PC-3 (cell line): Measurements from ENCODE around the gene NTRK1.

Source experiments
- CTCF ChIP-seq: fragments of 300-600 bp; sonication (generic); conservative IDR thresholded peaks from 2 replicates; pipeline ENCODE4 v1.5.1; 2017; ENCODE audit warnings: antibody characterized with exemption, low read depth, mild to moderate bottlenecking, low read length
- EZH2 ChIP-seq: fragments of 300-600 bp; sonication (generic); IDR thresholded peaks from one replicate; pipeline ENCODE4 v1.6.1; 2017; ENCODE audit warnings: antibody characterized with exemption, mild to moderate bottlenecking, low read length; ENCODE audit not compliant: unreplicated experiment

DNA sequence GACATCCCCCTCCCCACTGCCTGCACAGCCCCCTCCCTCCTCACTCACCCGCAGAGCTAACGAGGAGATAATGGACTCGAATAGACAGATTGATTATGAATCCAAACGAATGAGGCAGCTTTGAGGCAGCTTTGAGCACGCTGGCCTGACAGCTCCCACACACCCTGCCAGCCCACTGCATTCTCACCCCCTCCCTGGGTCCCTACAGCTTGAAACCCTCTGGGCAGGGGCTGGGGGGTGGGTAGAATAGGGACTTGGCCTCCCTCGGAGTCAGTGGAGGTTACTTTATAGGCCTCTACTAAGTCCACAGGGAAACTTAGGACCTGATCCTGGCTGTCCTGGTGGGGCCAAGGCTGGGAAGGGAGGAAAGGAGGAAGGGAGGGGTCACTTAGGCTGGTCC, 1.9 kb downstream of the NTRK1 start:
- TF ChIP-seq EZH2, result no peak
- TF ChIP-seq CTCF, result no peak
